HepG2 (cell line): ENCODE results near the gene U2AF2. TPM values are rescaled to one million over a fixed set of nuclear protein-coding genes. Genes with fewer than 3 reads are reported as not detected.

ENCODE experiments used
- DRAP1 ChIP-seq: IDR thresholded peaks from 2 replicates; pipeline ENCODE4 v1.6.1; 2016; ENCODE audit warnings: missing genetic modification reagents, missing compliant biosample characterization
- FOXA1 ChIP-seq, 2 experiments: fragments of 450-650 bp in 1 of 2; sonication (generic) in 1 of 2; formaldehyde crosslinking in 1 of 2; IDR thresholded peaks; 2 replicates each; pipeline versions ENCODE4 v1.4.0 to v1.6.1; 2016 to 2020; ENCODE audit warnings: missing genetic modification reagents in 1 of 2
- GZF1 ChIP-seq: sonication (generic); formaldehyde crosslinking; IDR thresholded peaks from 2 replicates; pipeline ENCODE4 v1.5.1; 2020; ENCODE audit warnings: mild to moderate bottlenecking, missing genetic modification reagents
- JARID2 ChIP-seq: sonication (generic); formaldehyde crosslinking; IDR thresholded peaks from 2 replicates; pipeline ENCODE4 v1.8.1; 2023; ENCODE audit warnings: missing genetic modification reagents, inconsistent platforms; ENCODE audit not compliant: insufficient replicate concordance
- NCOA2 ChIP-seq: sonication (generic); formaldehyde crosslinking; IDR thresholded peaks from 2 replicates; pipeline ENCODE4 v1.8.0; 2022; ENCODE audit warnings: inconsistent platforms
- PCBP2 ChIP-seq: fragments of 200-400 bp; formaldehyde crosslinking; optimal IDR thresholded peaks from 2 replicates; pipeline ENCODE3; 2018; ENCODE audit warnings: low read length, low read depth; ENCODE audit not compliant: poor library complexity, severe bottlenecking
- THAP11 ChIP-seq: IDR thresholded peaks from 2 replicates; pipeline ENCODE4 v1.6.1; 2016; ENCODE audit warnings: missing biosample characterization, missing genetic modification reagents
- XBP1 ChIP-seq: sonication (generic); formaldehyde crosslinking; IDR thresholded peaks from 2 replicates; pipeline ENCODE4 v1.5.0; 2020; ENCODE audit warnings: missing genetic modification reagents
- ZFP62 ChIP-seq: sonication (generic); formaldehyde crosslinking; IDR thresholded peaks from 2 replicates; pipeline ENCODE4 v1.4.0; 2020; ENCODE audit warnings: missing genetic modification reagents
- ZNF225 ChIP-seq: sonication (generic); formaldehyde crosslinking; IDR thresholded peaks from 2 replicates; pipeline ENCODE4 v1.4.0; 2020; ENCODE audit warnings: mild to moderate bottlenecking, missing genetic modification reagents
- ZNF253 ChIP-seq: sonication (generic); formaldehyde crosslinking; IDR thresholded peaks from 2 replicates; pipeline ENCODE4 v1.8.0; 2022; ENCODE audit warnings: mild to moderate bottlenecking, missing genetic modification reagents, borderline replicate concordance
- ZNF367 ChIP-seq: sonication (generic); formaldehyde crosslinking; IDR thresholded peaks from 2 replicates; pipeline ENCODE4 v1.4.0; 2020; ENCODE audit warnings: missing genetic modification reagents, borderline replicate concordance
- ZNF639 ChIP-seq: conservative IDR thresholded peaks from 2 replicates; pipeline ENCODE4 v1.6.1; 2018; ENCODE audit warnings: missing genetic modification reagents
- ZSCAN21 ChIP-seq: sonication (generic); formaldehyde crosslinking; IDR thresholded peaks from 2 replicates; pipeline ENCODE4 v1.8.0; 2022; ENCODE audit warnings: mild to moderate bottlenecking, missing genetic modification reagents, moderate library complexity, borderline replicate concordance
- polyA plus RNA-seq, 8 experiments: library from polyadenylated mRNA; depleted of rRNA in 3 of 8; stranded (reverse) in 7 of 8; unstranded in 1 of 8; fragments of >200 nt; fragmentation: Illumina TruSeq in 4 of 8; extraction: Trizol in 4 of 8; gene quantifications; 2 replicates each; pipeline versions ENCODE4 v1.2.1 to v1.2.3, GENCODE V29; 2011 to 2016; ENCODE audit warnings: low read depth in 4 of 8, missing spikeins in 1 of 8, mixed read lengths in 1 of 8; ENCODE audit not compliant: insufficient read depth in 1 of 8
- total RNA-seq, 5 experiments: library from RNA; depleted of rRNA; stranded (reverse); fragments of >200 nt; fragmentation: Illumina TruSeq; extraction: Trizol; gene quantifications; 2 replicates each; pipeline ENCODE4 v1.2.3, GENCODE V29; 2016; ENCODE audit warnings: low read depth in 1 of 5
- TF ChIP-seq, protein P1 (sequence below): IDR thresholded peaks from 2 replicates; pipeline ENCODE4 v1.6.1; 2012; ENCODE audit warnings: low read depth, low read length, improper control_type of control experiment
- TF ChIP-seq, protein P2 (sequence below): IDR thresholded peaks from 2 replicates; pipeline ENCODE4 v1.6.1; 2018; ENCODE audit warnings: missing genetic modification reagents, mild to moderate bottlenecking, missing compliant biosample characterization
- TF ChIP-seq, protein P3 (sequence below): sonication (generic); formaldehyde crosslinking; IDR thresholded peaks from 2 replicates; pipeline ENCODE4 v1.5.1; 2020; ENCODE audit warnings: missing genetic modification reagents, mild to moderate bottlenecking, borderline replicate concordance

The U2AF2 gene
- total and polyA plus RNA-seq, 2 of the 13 experiments (the other 11 are each of a cell fraction or from before 2014, with no cell fraction given), result 84.3 to 124 TPM

- TF ChIP-seq, protein P1, sequence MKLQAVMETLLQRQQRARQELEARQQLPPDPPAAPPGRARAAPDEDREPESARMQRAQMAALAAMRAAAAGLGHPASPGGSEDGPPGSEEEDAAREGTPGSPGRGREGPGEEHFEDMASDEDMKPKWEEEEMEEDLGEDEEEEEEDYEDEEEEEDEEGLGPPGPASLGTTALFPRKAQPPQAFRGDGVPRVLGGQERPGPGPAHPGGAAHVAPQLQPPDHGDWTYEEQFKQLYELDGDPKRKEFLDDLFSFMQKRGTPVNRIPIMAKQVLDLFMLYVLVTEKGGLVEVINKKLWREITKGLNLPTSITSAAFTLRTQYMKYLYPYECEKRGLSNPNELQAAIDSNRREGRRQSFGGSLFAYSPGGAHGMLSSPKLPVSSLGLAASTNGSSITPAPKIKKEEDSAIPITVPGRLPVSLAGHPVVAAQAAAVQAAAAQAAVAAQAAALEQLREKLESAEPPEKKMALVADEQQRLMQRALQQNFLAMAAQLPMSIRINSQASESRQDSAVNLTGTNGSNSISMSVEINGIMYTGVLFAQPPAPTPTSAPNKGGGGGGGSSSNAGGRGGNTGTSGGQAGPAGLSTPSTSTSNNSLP, result no peak
- TF ChIP-seq PCBP2 (no peak), FOXA1 (IDR thresholded peaks at IDR 0.05) (no peak), FOXA1 (CRISPR knock-in tag; IDR thresholded peaks at IDR 0.05) (peak; percentile 13; the same call in 1 of the 2 replicates), ZNF253 (CRISPR knock-in tag) (no peak), ZNF639 (CRISPR knock-in tag) (0 out of 2 replicates have a peak, but pooled peaks have one; percentile 32), ZNF367 (CRISPR knock-in tag) (no peak), DRAP1 (CRISPR knock-in tag) (0 out of 2 replicates have a peak, but pooled peaks have one; percentile 11), XBP1 (CRISPR knock-in tag) (no peak), NCOA2 (no peak), ZNF225 (CRISPR knock-in tag) (peak; percentile 28; the same call in 1 of the 2 replicates), GZF1 (CRISPR knock-in tag) (no peak), ZSCAN21 (no peak), ZFP62 (CRISPR knock-in tag) (no peak), JARID2 (CRISPR knock-in tag) (no peak), THAP11 (CRISPR knock-in tag) (peak; percentile 60; the same call in 1 of the 2 replicates)
- TF ChIP-seq, protein P2, sequence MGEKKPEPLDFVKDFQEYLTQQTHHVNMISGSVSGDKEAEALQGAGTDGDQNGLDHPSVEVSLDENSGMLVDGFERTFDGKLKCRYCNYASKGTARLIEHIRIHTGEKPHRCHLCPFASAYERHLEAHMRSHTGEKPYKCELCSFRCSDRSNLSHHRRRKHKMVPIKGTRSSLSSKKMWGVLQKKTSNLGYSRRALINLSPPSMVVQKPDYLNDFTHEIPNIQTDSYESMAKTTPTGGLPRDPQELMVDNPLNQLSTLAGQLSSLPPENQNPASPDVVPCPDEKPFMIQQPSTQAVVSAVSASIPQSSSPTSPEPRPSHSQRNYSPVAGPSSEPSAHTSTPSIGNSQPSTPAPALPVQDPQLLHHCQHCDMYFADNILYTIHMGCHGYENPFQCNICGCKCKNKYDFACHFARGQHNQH (CRISPR knock-in tag), result peak; percentile 71; the same call in 1 of the 2 replicates
- TF ChIP-seq, protein P3, sequence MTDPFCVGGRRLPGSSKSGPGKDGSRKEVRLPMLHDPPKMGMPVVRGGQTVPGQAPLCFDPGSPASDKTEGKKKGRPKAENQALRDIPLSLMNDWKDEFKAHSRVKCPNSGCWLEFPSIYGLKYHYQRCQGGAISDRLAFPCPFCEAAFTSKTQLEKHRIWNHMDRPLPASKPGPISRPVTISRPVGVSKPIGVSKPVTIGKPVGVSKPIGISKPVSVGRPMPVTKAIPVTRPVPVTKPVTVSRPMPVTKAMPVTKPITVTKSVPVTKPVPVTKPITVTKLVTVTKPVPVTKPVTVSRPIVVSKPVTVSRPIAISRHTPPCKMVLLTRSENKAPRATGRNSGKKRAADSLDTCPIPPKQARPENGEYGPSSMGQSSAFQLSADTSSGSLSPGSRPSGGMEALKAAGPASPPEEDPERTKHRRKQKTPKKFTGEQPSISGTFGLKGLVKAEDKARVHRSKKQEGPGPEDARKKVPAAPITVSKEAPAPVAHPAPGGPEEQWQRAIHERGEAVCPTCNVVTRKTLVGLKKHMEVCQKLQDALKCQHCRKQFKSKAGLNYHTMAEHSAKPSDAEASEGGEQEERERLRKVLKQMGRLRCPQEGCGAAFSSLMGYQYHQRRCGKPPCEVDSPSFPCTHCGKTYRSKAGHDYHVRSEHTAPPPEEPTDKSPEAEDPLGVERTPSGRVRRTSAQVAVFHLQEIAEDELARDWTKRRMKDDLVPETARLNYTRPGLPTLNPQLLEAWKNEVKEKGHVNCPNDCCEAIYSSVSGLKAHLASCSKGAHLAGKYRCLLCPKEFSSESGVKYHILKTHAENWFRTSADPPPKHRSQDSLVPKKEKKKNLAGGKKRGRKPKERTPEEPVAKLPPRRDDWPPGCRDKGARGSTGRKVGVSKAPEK (CRISPR knock-in tag), result no peak
These were observed 6.9 kb upstream of the U2AF2 start, which contains the start of gene CCDC106 (continued) for GRCh38 chr19:55647732-55648584.
